IgD-negative memory B cell (primary cell): ENCODE measurements around the gene MSL2. TPM values are rescaled to one million over a fixed set of nuclear protein-coding genes. Genes with fewer than 3 reads are reported as not detected.

ENCODE experiments used
- polyA plus RNA-seq: library from polyadenylated mRNA; unstranded; fragments of 300-500 nt; fragmentation: Illumina TruSeq; gene quantifications from one replicate; pipeline ENCODE4 v1.2.3, GENCODE V29; 2021

The MSL2 gene
- polyA plus RNA-seq, 1 donor from 2014 or later: 27.9 TPM

Other genes with a start within 250 kb of the MSL2 start
- gene PPP2R3A, start 230.6 kb downstream of the MSL2 start, polyA plus RNA-seq: 0.06 TPM
- 40.3 TPM for gene PCCB, start 54.0 kb upstream of the MSL2 start, polyA plus RNA-seq